ENCODE data around the gene CACNA1C.

CACNA1C gene

DNA sequence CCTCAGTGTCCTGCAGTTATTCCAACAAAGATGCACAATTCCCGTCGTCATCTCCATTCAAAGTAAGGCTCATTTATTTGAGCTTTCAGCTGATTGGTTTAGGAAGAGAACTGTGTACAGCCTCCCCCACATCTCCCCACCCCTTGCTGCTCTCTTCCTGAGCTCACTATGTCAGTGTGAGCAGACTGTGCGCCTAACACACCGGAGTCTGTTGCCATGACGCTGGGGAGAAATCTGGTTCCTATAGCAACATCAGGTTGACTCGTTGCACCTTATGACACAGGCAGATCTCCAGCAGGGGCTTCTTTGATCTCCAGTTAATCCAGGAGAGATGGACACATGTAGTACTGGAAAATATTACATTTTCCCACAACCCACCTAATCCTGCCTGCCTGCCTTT lies 319.4 kb downstream of the CACNA1C start:
- H3K27ac ChIP-seq: no peak overlapping the region
- DNase-seq: no peak
- no peak for TF ChIP-seq CTCF (IDR thresholded peaks at IDR 0.05; ENCODE audit: low read depth, low read length, missing control alignments)
- no peaks in the 10 kb centered on the region for H3K36me3 ChIP-seq (replicated peaks)
- H3K27me3 ChIP-seq (replicated peaks): no peaks in the 10 kb centered on the region
- H3K4me3 ChIP-seq (ENCODE audit: low read depth, low read length): no peak overlapping the region
- in situ Hi-C loops (cut with HindIII; ENCODE audit: low pct_ligation_motif_present, low sequenced_read_pairs): no loop called here

DNA sequence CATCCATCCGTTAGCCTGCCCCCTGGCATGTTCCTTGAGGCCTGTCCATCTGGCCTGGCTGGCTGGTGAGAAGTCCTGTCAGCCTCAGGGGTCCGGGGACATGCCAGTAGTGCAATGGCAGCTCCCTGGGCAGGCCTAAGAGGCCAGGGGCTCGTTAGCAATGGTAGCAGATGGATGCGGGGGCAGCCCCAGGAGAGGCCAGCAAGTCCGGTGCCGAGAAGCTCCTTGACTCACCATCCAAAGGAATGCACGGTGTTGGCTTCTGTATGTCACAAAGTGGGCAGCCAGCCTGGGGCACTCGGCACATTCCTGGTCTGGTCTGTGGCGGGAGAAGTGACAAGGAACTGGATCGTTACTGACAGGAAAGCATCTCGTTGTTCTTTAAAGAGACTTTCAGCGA lies 319.9 kb downstream of the CACNA1C start:
- H3K27me3 ChIP-seq (replicated peaks): no peaks in the 10 kb centered on the region
- TF ChIP-seq CTCF (IDR thresholded peaks at IDR 0.05; ENCODE audit: low read depth, low read length, missing control alignments): no peak
- no peak overlapping the region for H3K27ac ChIP-seq
- no peak for DNase-seq
- in situ Hi-C loops (cut with HindIII; ENCODE audit: low pct_ligation_motif_present, low sequenced_read_pairs): no loop called here
- no peak overlapping the region for H3K4me3 ChIP-seq (ENCODE audit: low read depth, low read length)
- no peaks in the 10 kb centered on the region for H3K36me3 ChIP-seq (replicated peaks)

- no peak for DNase-seq
- no peaks in the 10 kb centered on the region for H3K36me3 ChIP-seq (replicated peaks)
- H3K27ac ChIP-seq: no peak overlapping the region
- in situ Hi-C loops (cut with HindIII; ENCODE audit: low pct_ligation_motif_present, low sequenced_read_pairs): no loop called here
- no peaks in the 10 kb centered on the region for H3K27me3 ChIP-seq (replicated peaks)
- no peak overlapping the region for H3K4me3 ChIP-seq (ENCODE audit: low read depth, low read length)
- TF ChIP-seq CTCF (IDR thresholded peaks at IDR 0.05; ENCODE audit: low read depth, low read length, missing control alignments): no peak
Measured at GRCh38 chr12:2373307-2373706, 320.5 kb downstream of the CACNA1C start.

GRCh38 chr12:2374092-2374906 lies 321.5 kb downstream of the CACNA1C start:
- no peak for TF ChIP-seq CTCF (IDR thresholded peaks at IDR 0.05; ENCODE audit: low read depth, low read length, missing control alignments)
- DNase-seq: no peak
- in situ Hi-C loops (cut with HindIII; ENCODE audit: low pct_ligation_motif_present, low sequenced_read_pairs): no loop called here
- H3K36me3 ChIP-seq (replicated peaks): no peaks in the 10 kb centered on the region
- H3K27ac ChIP-seq: no peak overlapping the region
- no peak overlapping the region for H3K4me3 ChIP-seq (ENCODE audit: low read depth, low read length)
- no peaks in the 10 kb centered on the region for H3K27me3 ChIP-seq (replicated peaks)

GRCh38 chr12:2375871-2376270 lies 323.1 kb downstream of the CACNA1C start:
- DNase-seq: no peak
- TF ChIP-seq CTCF (IDR thresholded peaks at IDR 0.05; ENCODE audit: low read depth, low read length, missing control alignments): no peak
- H3K27me3 ChIP-seq (replicated peaks): no peaks in the 10 kb centered on the region
- in situ Hi-C loops (cut with HindIII; ENCODE audit: low pct_ligation_motif_present, low sequenced_read_pairs): no loop called here
- H3K27ac ChIP-seq: no peak overlapping the region
- H3K4me3 ChIP-seq (ENCODE audit: low read depth, low read length): no peak overlapping the region
- no peaks in the 10 kb centered on the region for H3K36me3 ChIP-seq (replicated peaks)

Measured in brain microvascular endothelial cell (primary cell).